ENCODE results near the gene KMT2D. TPM values are rescaled to one million over a fixed set of nuclear protein-coding genes. Genes with fewer than 3 reads are reported as not detected.

The KMT2D gene
- total RNA-seq, 4 donors from 2014 or later, result 36.0 to 99.0 (median 71.3) TPM

DNA sequence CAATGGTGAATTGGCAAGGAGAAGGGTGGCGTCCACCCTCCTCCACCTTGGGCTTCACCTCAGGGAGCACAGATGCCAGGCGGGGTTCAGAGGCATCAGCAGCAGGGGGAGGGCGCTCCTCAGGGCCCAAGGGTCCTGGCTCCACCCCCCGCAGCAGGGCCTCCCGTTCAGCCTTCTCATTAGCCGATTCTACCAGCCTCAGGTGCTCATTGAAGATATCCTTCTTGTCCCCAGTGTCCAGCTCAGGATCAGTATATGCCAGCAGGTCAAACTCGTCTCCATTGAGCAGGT, 22.7 kb downstream of the KMT2D start:
- intact Hi-C loops (cut with DNase I; ENCODE audit: low total_unique reads), result no loop called here
- TF ChIP-seq, protein P1, sequence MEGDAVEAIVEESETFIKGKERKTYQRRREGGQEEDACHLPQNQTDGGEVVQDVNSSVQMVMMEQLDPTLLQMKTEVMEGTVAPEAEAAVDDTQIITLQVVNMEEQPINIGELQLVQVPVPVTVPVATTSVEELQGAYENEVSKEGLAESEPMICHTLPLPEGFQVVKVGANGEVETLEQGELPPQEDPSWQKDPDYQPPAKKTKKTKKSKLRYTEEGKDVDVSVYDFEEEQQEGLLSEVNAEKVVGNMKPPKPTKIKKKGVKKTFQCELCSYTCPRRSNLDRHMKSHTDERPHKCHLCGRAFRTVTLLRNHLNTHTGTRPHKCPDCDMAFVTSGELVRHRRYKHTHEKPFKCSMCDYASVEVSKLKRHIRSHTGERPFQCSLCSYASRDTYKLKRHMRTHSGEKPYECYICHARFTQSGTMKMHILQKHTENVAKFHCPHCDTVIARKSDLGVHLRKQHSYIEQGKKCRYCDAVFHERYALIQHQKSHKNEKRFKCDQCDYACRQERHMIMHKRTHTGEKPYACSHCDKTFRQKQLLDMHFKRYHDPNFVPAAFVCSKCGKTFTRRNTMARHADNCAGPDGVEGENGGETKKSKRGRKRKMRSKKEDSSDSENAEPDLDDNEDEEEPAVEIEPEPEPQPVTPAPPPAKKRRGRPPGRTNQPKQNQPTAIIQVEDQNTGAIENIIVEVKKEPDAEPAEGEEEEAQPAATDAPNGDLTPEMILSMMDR (IDR thresholded peaks at IDR 0.05 in 4 of 5, conservative IDR thresholded peaks at IDR 0.05 in 1 of 5), result no peak
- no peak for TF ChIP-seq POLR2A (IDR thresholded peaks at IDR 0.05)

DNA sequence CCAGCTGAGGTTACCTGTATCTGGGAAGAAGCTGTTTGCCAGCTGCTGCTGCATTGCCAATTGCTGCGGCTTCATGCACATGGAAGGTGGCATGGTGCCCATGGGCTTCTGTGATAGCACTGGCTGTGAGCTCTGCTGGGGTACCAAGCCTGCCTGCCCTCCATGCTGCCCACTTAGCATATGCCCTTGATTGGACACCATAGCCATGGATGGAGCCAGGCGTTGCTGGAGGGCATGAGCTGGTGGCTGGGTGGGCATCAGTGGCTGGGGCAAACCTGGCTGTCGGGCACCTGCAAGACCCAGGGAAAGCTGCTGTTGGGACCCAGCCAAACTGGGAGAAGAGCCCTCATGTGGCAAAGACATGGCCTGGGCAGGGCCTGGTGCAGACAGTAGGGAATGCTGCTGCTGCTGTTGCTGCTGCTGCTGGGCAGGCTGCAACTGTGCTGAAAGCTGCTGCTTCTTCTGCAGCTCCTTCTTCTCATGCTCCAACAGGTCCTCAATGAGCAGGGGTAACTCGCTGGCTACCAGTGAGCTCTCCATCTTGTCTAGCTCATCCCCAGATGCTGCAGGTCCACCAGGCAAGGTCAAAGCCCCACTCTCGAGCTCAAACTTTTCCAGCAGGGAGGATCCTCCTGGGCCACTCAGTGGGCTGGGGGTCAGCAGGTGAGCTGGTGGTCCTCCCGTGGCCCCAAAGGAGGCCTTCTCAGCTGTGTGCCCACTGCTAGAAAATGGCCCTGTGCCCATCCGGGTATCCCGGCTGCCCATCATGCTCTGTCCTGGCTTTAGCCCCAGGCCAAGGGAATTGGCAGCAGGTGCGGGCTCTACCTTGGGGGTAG, 23.3 kb downstream of the KMT2D start:
- peaks cover 0 to 91% of the 10 kb centered on the region in 2 donors for H3K36me3 ChIP-seq
- in situ Hi-C loops (cut with MboI; ENCODE audit: low sequenced_read_pairs in 4 of 4) (no loop called here), intact Hi-C loops (cut with DNase I; ENCODE audit: low total_unique reads) (no loop called here)
- H3K27me3 ChIP-seq, result no peaks in the 10 kb centered on the region
- TF ChIP-seq POLR2A (IDR thresholded peaks at IDR 0.05), result no peak
- H3K4me3 ChIP-seq, result no peak overlapping the region
- no peaks in the 10 kb centered on the region for H3K4me1 ChIP-seq
- DNase-seq (no peak), ATAC-seq (no peak)
- H3K9me3 ChIP-seq, result no peaks in the 10 kb centered on the region
- no peak overlapping the region for H3K27ac ChIP-seq

More for the DNA sequence above, 22.7 kb downstream of the KMT2D start:
- Histone ChIP-seq H3K9me3 (no peaks in the 10 kb centered on the region), H3K27ac (no peak overlapping the region), H3K4me1 (no peaks in the 10 kb centered on the region), H3K36me3 (peaks cover 0 to 91% of the 10 kb centered on the region in 2 donors), H3K4me3 (no peak overlapping the region), H3K27me3 (no peaks in the 10 kb centered on the region)
- in situ Hi-C loops (cut with MboI; ENCODE audit: low sequenced_read_pairs in 4 of 4), result no loop called here
- DNase-seq (no peak), ATAC-seq (no peak)

DNA sequence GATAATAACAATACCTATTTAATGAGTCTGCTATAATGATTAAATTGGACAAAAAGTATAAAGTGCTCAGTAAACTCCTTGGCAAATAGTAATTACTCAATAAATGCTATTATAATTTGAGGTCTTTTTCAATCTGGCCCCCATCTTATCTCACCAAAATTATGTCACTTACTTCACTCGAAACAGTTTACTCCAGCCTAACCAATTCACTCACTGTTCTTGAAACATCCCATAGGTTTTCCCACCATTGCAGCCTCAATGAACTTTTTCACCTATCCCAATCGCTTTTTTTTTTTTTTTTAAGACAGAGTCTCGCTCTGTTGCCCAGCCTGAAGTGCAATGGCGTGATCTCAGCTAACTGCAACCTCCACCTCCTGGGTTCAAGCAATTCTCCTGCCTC, 24.6 kb downstream of the KMT2D start:
- peaks cover 0 to 91% of the 10 kb centered on the region in 2 donors for H3K36me3 ChIP-seq
- in situ Hi-C loops (cut with MboI; ENCODE audit: low sequenced_read_pairs in 4 of 4), result no loop called here

DNA sequence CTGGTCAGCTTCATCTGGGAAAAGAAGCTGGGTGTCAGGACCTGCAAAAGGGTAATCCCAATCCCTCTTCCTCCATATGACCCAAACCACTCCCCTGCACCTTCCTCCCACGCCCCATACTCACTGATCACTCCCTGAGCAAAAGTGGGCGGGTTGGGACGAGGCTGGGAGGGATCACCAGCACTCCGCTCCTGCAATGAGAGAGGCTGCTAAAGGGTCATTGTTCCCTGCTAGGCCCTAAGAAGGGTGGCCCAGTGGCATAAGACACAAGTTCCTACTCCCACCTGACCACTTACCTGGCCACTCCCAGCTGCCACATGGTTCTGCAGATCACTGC, 26.3 kb downstream of the KMT2D start:
- Histone ChIP-seq H3K4me1 (no peaks in the 10 kb centered on the region), H3K27ac (no peak overlapping the region), H3K4me3 (no peak overlapping the region), H3K27me3 (no peaks in the 10 kb centered on the region), H3K36me3 (peaks cover 0 to 81% of the 10 kb centered on the region in 2 donors), H3K9me3 (no peaks in the 10 kb centered on the region)
- DNase-seq (no peak), ATAC-seq (no peak)
- TF ChIP-seq, protein P1 (IDR thresholded peaks at IDR 0.05 in 4 of 5, conservative IDR thresholded peaks at IDR 0.05 in 1 of 5), result no peak
- TF ChIP-seq POLR2A (IDR thresholded peaks at IDR 0.05), result no peak
- intact Hi-C loops (cut with DNase I; ENCODE audit: low total_unique reads), result no loop called here
- in situ Hi-C loops (cut with MboI; ENCODE audit: low sequenced_read_pairs in 4 of 4), result no loop called here

More for the DNA sequence above, 24.6 kb downstream of the KMT2D start:
- DNase-seq, result no peak
- TF ChIP-seq, protein P1 (IDR thresholded peaks at IDR 0.05 in 4 of 5, conservative IDR thresholded peaks at IDR 0.05 in 1 of 5), result no peak
- TF ChIP-seq POLR2A (IDR thresholded peaks at IDR 0.05), result no peak
- intact Hi-C loops (cut with DNase I; ENCODE audit: low total_unique reads), result no loop called here
- no peak overlapping the region for H3K4me3 ChIP-seq
- H3K4me1 ChIP-seq, result no peaks in the 10 kb centered on the region
- ATAC-seq, result no peak
- H3K27me3 ChIP-seq, result no peaks in the 10 kb centered on the region
- no peaks in the 10 kb centered on the region for H3K9me3 ChIP-seq
- no peak overlapping the region for H3K27ac ChIP-seq

DNA sequence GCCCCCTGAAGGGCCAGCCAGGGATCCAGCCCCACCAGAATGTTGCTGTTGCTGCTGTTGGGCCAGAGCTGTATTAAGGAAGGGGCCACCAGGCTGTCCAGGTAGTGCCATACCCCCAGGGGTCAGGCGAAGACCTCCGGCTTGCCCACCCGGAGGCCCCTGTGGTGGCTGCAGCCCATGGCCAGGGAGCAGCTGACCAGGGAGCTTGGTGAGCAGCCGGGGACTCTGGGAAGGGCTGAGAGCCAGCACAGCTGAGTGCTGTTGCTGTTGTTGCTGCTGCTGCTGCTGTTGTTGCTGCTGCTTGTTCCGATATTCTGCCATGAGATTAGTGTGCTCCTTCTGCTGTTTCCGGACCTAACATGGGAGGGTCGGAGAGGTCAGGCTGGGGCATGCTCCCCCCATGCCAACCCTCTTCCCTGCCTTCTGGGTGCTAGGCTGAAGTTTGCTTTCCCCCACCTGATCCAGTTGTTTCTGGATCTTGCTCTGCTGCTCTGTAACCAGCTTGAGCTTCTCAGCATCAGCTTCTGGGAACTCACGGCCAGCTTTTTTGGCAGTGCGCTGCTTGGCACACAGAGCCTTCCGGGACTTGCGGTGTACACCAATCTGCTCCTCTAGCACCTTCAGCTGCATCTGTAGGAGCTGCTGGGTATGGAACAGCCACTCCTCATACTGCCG, 26.8 kb downstream of the KMT2D start:
- Histone ChIP-seq H3K9me3 (no peaks in the 10 kb centered on the region), H3K36me3 (peaks cover 0 to 81% of the 10 kb centered on the region in 2 donors), H3K4me3 (no peak overlapping the region), H3K27me3 (no peaks in the 10 kb centered on the region), H3K4me1 (no peaks in the 10 kb centered on the region), H3K27ac (no peak overlapping the region)
- no peak for TF ChIP-seq POLR2A (IDR thresholded peaks at IDR 0.05)
- TF ChIP-seq, protein P1 (IDR thresholded peaks at IDR 0.05 in 4 of 5, conservative IDR thresholded peaks at IDR 0.05 in 1 of 5), result no peak
- no peak for ATAC-seq
- no peak for DNase-seq
- intact Hi-C loops (cut with DNase I; ENCODE audit: low total_unique reads), result no loop called here
- in situ Hi-C loops (cut with MboI; ENCODE audit: low sequenced_read_pairs in 4 of 4), result no loop called here
